HG02623 (cell line): ENCODE results near the gene CASTOR1.
A peak's percentile ranks its signal among the peaks of the same experiment; 100 is the strongest.

Source experiments
- ATAC-seq: cut with Tn5 transposase; IDR thresholded peaks from one replicate; pipeline ENCODE4 v1.9.1; 2021; ENCODE audit warnings: moderate library complexity; ENCODE audit not compliant: unreplicated experiment

The CASTOR1 gene

GRCh38 chr22:30266445-30267381, 22.6 kb downstream of the CASTOR1 start, which contains the start of gene OSM:
Gene OSM, minus strand, starts transcription at chr22:30266851. Its CDS starts 52 bp downstream, at chr22:30266799.
- ATAC-seq, result peak; percentile 5

- peak; percentile 59 for ATAC-seq
Observed at GRCh38 chr22:30265823-30266444, 23.4 kb downstream of the CASTOR1 start.

GRCh38 chr22:30265131-30265720, 24.1 kb downstream of the CASTOR1 start:
- no peak for ATAC-seq

GRCh38 chr22:30263883-30264282, 25.4 kb downstream of the CASTOR1 start:
- no peak for ATAC-seq

GRCh38 chr22:30262917-30263741, 26.2 kb downstream of the CASTOR1 start:
- ATAC-seq, result no peak

GRCh38 chr22:30262112-30262511, 27.2 kb downstream of the CASTOR1 start:
- no peak for ATAC-seq

GRCh38 chr22:30261134-30261533, 28.2 kb downstream of the CASTOR1 start:
- ATAC-seq, result no peak

GRCh38 chr22:30260682-30261081, 28.6 kb downstream of the CASTOR1 start:
- no peak for ATAC-seq

GRCh38 chr22:30260276-30260675, 29.0 kb downstream of the CASTOR1 start:
- ATAC-seq, result no peak

GRCh38 chr22:30254314-30254713, 35.0 kb downstream of the CASTOR1 start:
- no peak for ATAC-seq

- ATAC-seq, result no peak
Observed at GRCh38 chr22:30253205-30253852, 36.0 kb downstream of the CASTOR1 start.

- ATAC-seq, result no peak
Observed at GRCh38 chr22:30252411-30253204, 36.7 kb downstream of the CASTOR1 start.

GRCh38 chr22:30251711-30252110, 37.6 kb downstream of the CASTOR1 start:
- no peak for ATAC-seq

- no peak for ATAC-seq
Observed at GRCh38 chr22:30250661-30251267, 38.5 kb downstream of the CASTOR1 start.

- no peak for ATAC-seq
Observed at GRCh38 chr22:30250039-30250565, 39.2 kb downstream of the CASTOR1 start.

- ATAC-seq, result no peak
Observed at GRCh38 chr22:30249049-30250038, 40.0 kb downstream of the CASTOR1 start.

- no peak for ATAC-seq
Observed at GRCh38 chr22:30248484-30248883, 40.8 kb downstream of the CASTOR1 start.

- ATAC-seq, result no peak
Observed at GRCh38 chr22:30247974-30248373, 41.3 kb downstream of the CASTOR1 start.
